ENCODE measurements around the gene C2orf92. TPM values are rescaled to one million over a fixed set of nuclear protein-coding genes. Genes with fewer than 3 reads are reported as not detected.
A peak's percentile ranks its signal among the peaks of the same experiment; 100 is the strongest.

The C2orf92 gene
- total RNA-seq, 3 donors from 2014 or later (not counting 1 experiment from before 2014, with no cell fraction given): 13.4 to 20.9 (median 16.1) TPM

DNA sequence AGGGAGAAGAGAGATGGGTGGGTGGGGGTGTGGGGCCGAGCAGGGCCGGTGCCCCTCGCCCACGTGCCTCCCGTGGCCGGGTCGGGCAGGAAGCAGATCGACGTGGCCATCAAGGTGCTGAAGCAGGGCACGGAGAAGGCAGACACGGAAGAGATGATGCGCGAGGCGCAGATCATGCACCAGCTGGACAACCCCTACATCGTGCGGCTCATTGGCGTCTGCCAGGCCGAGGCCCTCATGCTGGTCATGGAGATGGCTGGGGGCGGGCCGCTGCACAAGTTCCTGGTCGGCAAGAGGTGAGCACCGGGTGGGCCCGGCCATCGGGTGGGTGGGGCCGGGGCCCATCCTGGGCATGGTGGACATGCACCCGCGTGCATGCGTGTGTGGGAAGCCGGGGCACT is 65.6 kb downstream of the C2orf92 start:
- ATAC-seq (no peak), DNase-seq (no peak)
- Histone ChIP-seq H3K4me1 (ENCODE audit: control insufficient read depth, insufficient read depth, low read length) (peaks cover 69% of the 10 kb centered on the region), H3K9me3 (ENCODE audit: control insufficient read depth, insufficient read depth, low read length) (peaks cover 3% of the 10 kb centered on the region), H3K4me3 (ENCODE audit: low read length) (no peak overlapping the region), H3K36me3 (ENCODE audit: control insufficient read depth, insufficient read depth, low read length) (peaks cover 89% of the 10 kb centered on the region), H3K27me3 (ENCODE audit: control insufficient read depth, insufficient read depth, low read length) (no peaks in the 10 kb centered on the region), H3K27ac (ENCODE audit: low read length) (no peak overlapping the region)
- intact Hi-C loops (cut with micrococcal nuclease): no loop called here
- no peaks in the 10 kb centered on the region for H3K27me3 Mint-ChIP-seq (ENCODE audit: low read depth in 2 of 2)
- no peak overlapping the region for H3K27ac Mint-ChIP-seq
- H3K9me3 Mint-ChIP-seq: no peaks in the 10 kb centered on the region
- no peak overlapping the region for H3K4me3 Mint-ChIP-seq
- TF ChIP-seq, protein P1, sequence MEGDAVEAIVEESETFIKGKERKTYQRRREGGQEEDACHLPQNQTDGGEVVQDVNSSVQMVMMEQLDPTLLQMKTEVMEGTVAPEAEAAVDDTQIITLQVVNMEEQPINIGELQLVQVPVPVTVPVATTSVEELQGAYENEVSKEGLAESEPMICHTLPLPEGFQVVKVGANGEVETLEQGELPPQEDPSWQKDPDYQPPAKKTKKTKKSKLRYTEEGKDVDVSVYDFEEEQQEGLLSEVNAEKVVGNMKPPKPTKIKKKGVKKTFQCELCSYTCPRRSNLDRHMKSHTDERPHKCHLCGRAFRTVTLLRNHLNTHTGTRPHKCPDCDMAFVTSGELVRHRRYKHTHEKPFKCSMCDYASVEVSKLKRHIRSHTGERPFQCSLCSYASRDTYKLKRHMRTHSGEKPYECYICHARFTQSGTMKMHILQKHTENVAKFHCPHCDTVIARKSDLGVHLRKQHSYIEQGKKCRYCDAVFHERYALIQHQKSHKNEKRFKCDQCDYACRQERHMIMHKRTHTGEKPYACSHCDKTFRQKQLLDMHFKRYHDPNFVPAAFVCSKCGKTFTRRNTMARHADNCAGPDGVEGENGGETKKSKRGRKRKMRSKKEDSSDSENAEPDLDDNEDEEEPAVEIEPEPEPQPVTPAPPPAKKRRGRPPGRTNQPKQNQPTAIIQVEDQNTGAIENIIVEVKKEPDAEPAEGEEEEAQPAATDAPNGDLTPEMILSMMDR (IDR thresholded peaks at IDR 0.05): no peak
- H3K4me1 Mint-ChIP-seq: peaks cover 42 to 68% of the 10 kb centered on the region in 2 donors
- WGBS (ENCODE audit: insufficient coverage): 95% methylated on average over 29 of the region's 29 CpGs
- H3K36me3 Mint-ChIP-seq: peaks cover 8% of the 10 kb centered on the region

DNA sequence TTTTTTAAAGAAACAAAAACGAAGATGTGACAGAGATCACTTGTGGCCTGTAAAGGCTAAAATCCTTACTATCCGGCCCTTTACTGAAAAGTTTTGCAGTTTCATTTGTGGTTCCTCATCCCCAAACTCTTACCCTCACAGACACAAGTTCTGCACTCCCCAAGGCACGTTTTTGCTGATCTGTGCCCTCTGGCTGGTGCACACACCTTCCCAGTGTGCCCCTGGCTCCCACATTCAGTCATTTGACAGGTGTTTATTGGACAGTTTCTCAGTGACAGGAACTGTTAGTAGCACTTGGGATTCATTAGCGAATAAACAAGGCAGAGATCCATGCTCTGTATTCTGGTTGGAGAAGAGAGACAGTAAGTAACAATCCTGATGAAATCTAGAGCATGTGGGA is 66.7 kb downstream of the C2orf92 start:
- Histone ChIP-seq H3K4me1 (ENCODE audit: control insufficient read depth, insufficient read depth, low read length) (peaks cover 68% of the 10 kb centered on the region), H3K4me3 (ENCODE audit: low read length) (no peak overlapping the region), H3K27me3 (ENCODE audit: control insufficient read depth, insufficient read depth, low read length) (no peaks in the 10 kb centered on the region), H3K9me3 (ENCODE audit: control insufficient read depth, insufficient read depth, low read length) (no peaks in the 10 kb centered on the region), H3K36me3 (ENCODE audit: control insufficient read depth, insufficient read depth, low read length) (peaks cover 87% of the 10 kb centered on the region), H3K27ac (ENCODE audit: low read length) (no peak overlapping the region)
- no peak for DNase-seq
- Mint-ChIP-seq H3K27me3 (ENCODE audit: low read depth in 2 of 2) (no peaks in the 10 kb centered on the region), H3K4me3 (peak overlapping the region; percentile 29), H3K4me1 (peaks cover 46 to 68% of the 10 kb centered on the region in 2 donors), H3K9me3 (no peaks in the 10 kb centered on the region), H3K36me3 (peaks cover 8% of the 10 kb centered on the region), H3K27ac (peak overlapping the region; percentile 34 to 78)
- TF ChIP-seq, protein P1 (IDR thresholded peaks at IDR 0.05): no peak
- WGBS (ENCODE audit: insufficient coverage): 76% methylated on average over 4 of the region's 4 CpGs
- intact Hi-C loops (cut with micrococcal nuclease): no loop called here
- ATAC-seq: no peak

GRCh38 chr2:97736608-97737330 is 67.3 kb downstream of the C2orf92 start:
- DNase-seq (no peak), ATAC-seq (no peak)
- H3K27ac Mint-ChIP-seq: peak overlapping the region; percentile 34 to 78
- peak overlapping the region; percentile 29 for H3K4me3 Mint-ChIP-seq
- H3K27me3 ChIP-seq (ENCODE audit: control insufficient read depth, insufficient read depth, low read length): no peaks in the 10 kb centered on the region
- H3K9me3 Mint-ChIP-seq: no peaks in the 10 kb centered on the region
- peaks cover 87% of the 10 kb centered on the region for H3K36me3 ChIP-seq (ENCODE audit: control insufficient read depth, insufficient read depth, low read length)
- intact Hi-C loops (cut with micrococcal nuclease): no loop called here
- H3K36me3 Mint-ChIP-seq: peaks cover 8% of the 10 kb centered on the region
- H3K4me1 ChIP-seq (ENCODE audit: control insufficient read depth, insufficient read depth, low read length): peaks cover 68% of the 10 kb centered on the region
- H3K4me3 ChIP-seq (ENCODE audit: low read length): no peak overlapping the region
- peaks cover 46 to 68% of the 10 kb centered on the region in 2 donors for H3K4me1 Mint-ChIP-seq
- H3K27ac ChIP-seq (ENCODE audit: low read length): no peak overlapping the region
- 95% methylated on average over 20 of the region's 20 CpGs for WGBS (ENCODE audit: insufficient coverage)
- TF ChIP-seq, protein P1 (IDR thresholded peaks at IDR 0.05): no peak
- H3K9me3 ChIP-seq (ENCODE audit: control insufficient read depth, insufficient read depth, low read length): no peaks in the 10 kb centered on the region
- no peaks in the 10 kb centered on the region for H3K27me3 Mint-ChIP-seq (ENCODE audit: low read depth in 2 of 2)

All from natural killer cell (primary cell).